HT-29 (cell line): ENCODE results near the gene IFITM10. TPM values are rescaled to one million over a fixed set of nuclear protein-coding genes. Genes with fewer than 3 reads are reported as not detected.

Source experiments
- DNase-seq: peaks from one replicate; pipeline ENCODE4 v3.0.0-alpha.2; 2015; ENCODE audit warnings: low spot score
- total RNA-seq: library from RNA; depleted of rRNA; stranded (reverse); fragments of >200 nt; shearing (Covaris generic); gene quantifications from 2 replicates; pipeline ENCODE4 v1.2.3, GENCODE V29; 2014

IFITM10 gene
- total RNA-seq, 1 experiment from 2014 or later, result 4.1 TPM

GRCh38 chr11:1718326-1718725 is 32.1 kb downstream of the IFITM10 start:
- DNase-seq, result no peak

- DNase-seq, result no peak
Measured at GRCh38 chr11:1717745-1718144, 32.6 kb downstream of the IFITM10 start.

- DNase-seq, result no peak
Measured at GRCh38 chr11:1714908-1715885, 35.2 kb downstream of the IFITM10 start.

- no peak for DNase-seq
Measured at GRCh38 chr11:1708716-1709115, 41.7 kb downstream of the IFITM10 start.

- no peak for DNase-seq
Measured at GRCh38 chr11:1707751-1708150, 42.6 kb downstream of the IFITM10 start.

GRCh38 chr11:1706634-1707400 is 43.6 kb downstream of the IFITM10 start:
- DNase-seq, result peak; percentile 30

GRCh38 chr11:1705126-1706052 is 45.0 kb downstream of the IFITM10 start:
- peak; percentile 36 for DNase-seq

- no peak for DNase-seq
Measured at GRCh38 chr11:1703146-1703545, 47.2 kb downstream of the IFITM10 start.

- no peak for DNase-seq
Measured at GRCh38 chr11:1702506-1702905, 47.9 kb downstream of the IFITM10 start.

GRCh38 chr11:1701091-1701807 is 49.1 kb downstream of the IFITM10 start:
- DNase-seq, result no peak

- no peak for DNase-seq
Measured at GRCh38 chr11:1699771-1700170, 50.6 kb downstream of the IFITM10 start.

GRCh38 chr11:1696608-1697570 is 53.5 kb downstream of the IFITM10 start, which contains the start of gene KRTAP5-6:
Gene KRTAP5-6, plus strand, starts transcription at chr11:1697195. Its CDS starts 51 bp downstream, at chr11:1697246.
- DNase-seq, result peak; percentile 45

GRCh38 chr11:1695548-1696108 is 54.8 kb downstream of the IFITM10 start:
- no peak for DNase-seq

- no peak for DNase-seq
Measured at GRCh38 chr11:1694846-1695547, 55.4 kb downstream of the IFITM10 start.

GRCh38 chr11:1694064-1694845 is 56.1 kb downstream of the IFITM10 start:
- peak; percentile 95 for DNase-seq

- peak; percentile 83 for DNase-seq
Measured at GRCh38 chr11:1693327-1694063, 56.9 kb downstream of the IFITM10 start.
